HEK293 (cell line): ENCODE results near the gene SET.
A peak's percentile ranks its signal among the peaks of the same experiment; 100 is the strongest.

Experiments used
- EGR2 ChIP-seq: fragments of 450-650 bp; formaldehyde crosslinking; IDR thresholded peaks from 2 replicates; pipeline ENCODE4 v1.5.1; 2016; ENCODE audit warnings: low read depth, missing biosample characterization, missing genetic modification characterization
- IKZF3 ChIP-seq: fragments of 450-650 bp; IDR thresholded peaks from 2 replicates; pipeline ENCODE4 v1.5.0; 2018; ENCODE audit warnings: missing biosample characterization, mild to moderate bottlenecking, missing genetic modification characterization, moderate library complexity
- KLF9 ChIP-seq: fragments of 450-650 bp; formaldehyde crosslinking; IDR thresholded peaks from 2 replicates; pipeline ENCODE4 v1.5.1; 2016; ENCODE audit warnings: missing biosample characterization, missing genetic modification characterization, low read depth
- PRDM2 ChIP-seq: fragments of 450-650 bp; formaldehyde crosslinking; IDR thresholded peaks from 2 replicates; pipeline ENCODE4 v1.5.1; 2016; ENCODE audit warnings: missing biosample characterization, missing genetic modification characterization, borderline replicate concordance
- SP3 ChIP-seq: fragments of 450-650 bp; formaldehyde crosslinking; IDR thresholded peaks from 2 replicates; pipeline ENCODE4 v1.5.1; 2016; ENCODE audit warnings: missing biosample characterization, missing genetic modification characterization
- TSHZ1 ChIP-seq: fragments of 450-650 bp; formaldehyde crosslinking; IDR thresholded peaks from 2 replicates; pipeline ENCODE4 v1.5.1; 2016; ENCODE audit warnings: missing biosample characterization, missing genetic modification characterization, borderline replicate concordance
- YY2 ChIP-seq: fragments of 450-650 bp; formaldehyde crosslinking; IDR thresholded peaks from 2 replicates; pipeline ENCODE4 v1.5.1; 2016; ENCODE audit warnings: missing biosample characterization, missing genetic modification characterization
- ZNF138 ChIP-seq: fragments of 450-650 bp; formaldehyde crosslinking; IDR thresholded peaks from 2 replicates; pipeline ENCODE4 v1.5.1; 2016; ENCODE audit warnings: missing biosample characterization, missing genetic modification characterization, borderline replicate concordance
- ZNF223 ChIP-seq: fragments of 450-650 bp; formaldehyde crosslinking; IDR thresholded peaks from 2 replicates; pipeline ENCODE4 v1.5.1; 2016; ENCODE audit warnings: missing biosample characterization, missing genetic modification characterization
- ZNF274 ChIP-seq, 2 experiments: fragments of 200-500 bp in 1 of 2; fragments of 450-650 bp in 1 of 2; sonication (Bioruptor generic) in 1 of 2; formaldehyde crosslinking in 1 of 2; IDR thresholded peaks; 2 replicates each; pipeline versions ENCODE4 v1.5.1 to v1.6.1; 2014 to 2016; ENCODE audit warnings: borderline replicate concordance in 1 of 2, inconsistent platforms in 1 of 2, low read length in 1 of 2, missing biosample characterization in 1 of 2, missing genetic modification characterization in 1 of 2
- ZNF292 ChIP-seq: fragments of 450-650 bp; formaldehyde crosslinking; IDR thresholded peaks from 2 replicates; pipeline ENCODE4 v1.5.1; 2016; ENCODE audit warnings: low read depth, missing biosample characterization, missing genetic modification characterization, borderline replicate concordance
- ZNF341 ChIP-seq: fragments of 450-650 bp; formaldehyde crosslinking; IDR thresholded peaks from 2 replicates; pipeline ENCODE4; 2016; ENCODE audit warnings: low read depth, missing biosample characterization, missing genetic modification characterization
- ZNF544 ChIP-seq: fragments of 450-650 bp; formaldehyde crosslinking; IDR thresholded peaks from 2 replicates; pipeline ENCODE4 v1.5.0; 2017; ENCODE audit warnings: missing biosample characterization, missing genetic modification characterization
- ZNF548 ChIP-seq: fragments of 450-650 bp; formaldehyde crosslinking; IDR thresholded peaks from 2 replicates; pipeline ENCODE4 v1.5.1; 2016; ENCODE audit warnings: missing biosample characterization, missing genetic modification characterization
- ZNF549 ChIP-seq: fragments of 450-650 bp; IDR thresholded peaks from 2 replicates; pipeline ENCODE4 v1.5.1; 2018; ENCODE audit warnings: missing biosample characterization, missing genetic modification characterization, mild to moderate bottlenecking, inconsistent platforms, moderate library complexity
- ZNF610 ChIP-seq: fragments of 450-650 bp; formaldehyde crosslinking; IDR thresholded peaks from 2 replicates; pipeline ENCODE4 v1.5.1; 2016; ENCODE audit warnings: missing biosample characterization, missing genetic modification characterization, borderline replicate concordance
- ZNF654 ChIP-seq: fragments of 450-650 bp; formaldehyde crosslinking; IDR thresholded peaks from 2 replicates; pipeline ENCODE4 v1.5.1; 2016; ENCODE audit warnings: low read depth, missing biosample characterization, missing genetic modification characterization
- ZNF776 ChIP-seq: fragments of 450-650 bp; formaldehyde crosslinking; IDR thresholded peaks from 2 replicates; pipeline ENCODE4 v1.5.0; 2017; ENCODE audit warnings: missing biosample characterization, missing genetic modification characterization, borderline replicate concordance
- ZNF777 ChIP-seq: fragments of 450-650 bp; formaldehyde crosslinking; IDR thresholded peaks from 2 replicates; pipeline ENCODE4 v1.5.1; 2017; ENCODE audit warnings: missing biosample characterization, missing genetic modification characterization, borderline replicate concordance
- ZNF792 ChIP-seq: fragments of 450-650 bp; formaldehyde crosslinking; IDR thresholded peaks from 2 replicates; pipeline ENCODE4 v1.5.1; 2016; ENCODE audit warnings: missing biosample characterization, missing genetic modification characterization
- TF ChIP-seq, protein P1 (sequence below): fragments of 450-650 bp; formaldehyde crosslinking; IDR thresholded peaks from 2 replicates; pipeline ENCODE4 v1.5.1; 2016; ENCODE audit warnings: missing biosample characterization, missing genetic modification characterization
- TF ChIP-seq, protein P2 (sequence below): fragments of 450-650 bp; formaldehyde crosslinking; IDR thresholded peaks from 2 replicates; pipeline ENCODE4 v1.5.1; 2016; ENCODE audit warnings: missing biosample characterization, missing genetic modification characterization
- TF ChIP-seq, protein P3 (sequence below): fragments of 450-650 bp; formaldehyde crosslinking; IDR thresholded peaks from 2 replicates; pipeline ENCODE4 v1.5.1; 2016; ENCODE audit warnings: missing biosample characterization, missing genetic modification characterization

SET gene

GRCh38 chr9:128656416-128657343 is 32.3 kb upstream of the SET start, which contains the start of gene DYNC2I2 (continued):
- no peak for TF ChIP-seq TSHZ1 (tag by site-specific recombination)
- no peak for TF ChIP-seq ZNF544 (tag by site-specific recombination)
- no peak for TF ChIP-seq ZNF292 (tag by site-specific recombination)
- TF ChIP-seq ZNF274 (IDR thresholded peaks at IDR 0.05; ENCODE audit: low read length), result no peak
- TF ChIP-seq ZNF274 (tag by site-specific recombination; IDR thresholded peaks at IDR 0.05; ENCODE audit: borderline replicate concordance), result no peak
- TF ChIP-seq ZNF776 (tag by site-specific recombination), result no peak
- TF ChIP-seq ZNF548, result no peak
- TF ChIP-seq ZNF654 (tag by site-specific recombination), result no peak
- TF ChIP-seq EGR2 (tag by site-specific recombination), result peak; percentile 70; the same call in 1 of the 2 replicates
- TF ChIP-seq PRDM2 (tag by site-specific recombination), result no peak
- TF ChIP-seq IKZF3 (tag by site-specific recombination), result peak; percentile 90
- TF ChIP-seq KLF9 (tag by site-specific recombination), result peak; percentile 90
- TF ChIP-seq, protein P1, sequence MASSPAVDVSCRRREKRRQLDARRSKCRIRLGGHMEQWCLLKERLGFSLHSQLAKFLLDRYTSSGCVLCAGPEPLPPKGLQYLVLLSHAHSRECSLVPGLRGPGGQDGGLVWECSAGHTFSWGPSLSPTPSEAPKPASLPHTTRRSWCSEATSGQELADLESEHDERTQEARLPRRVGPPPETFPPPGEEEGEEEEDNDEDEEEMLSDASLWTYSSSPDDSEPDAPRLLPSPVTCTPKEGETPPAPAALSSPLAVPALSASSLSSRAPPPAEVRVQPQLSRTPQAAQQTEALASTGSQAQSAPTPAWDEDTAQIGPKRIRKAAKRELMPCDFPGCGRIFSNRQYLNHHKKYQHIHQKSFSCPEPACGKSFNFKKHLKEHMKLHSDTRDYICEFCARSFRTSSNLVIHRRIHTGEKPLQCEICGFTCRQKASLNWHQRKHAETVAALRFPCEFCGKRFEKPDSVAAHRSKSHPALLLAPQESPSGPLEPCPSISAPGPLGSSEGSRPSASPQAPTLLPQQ (tag by site-specific recombination), result peak; percentile 85; the same call in 1 of the 2 replicates
- TF ChIP-seq SP3 (tag by site-specific recombination), result peak; percentile 98
- peak; percentile 99 for TF ChIP-seq YY2 (tag by site-specific recombination)
- no peak for TF ChIP-seq ZNF777
- TF ChIP-seq ZNF341 (tag by site-specific recombination), result peak; percentile 74
- TF ChIP-seq ZNF138 (tag by site-specific recombination), result no peak
- TF ChIP-seq, protein P2, sequence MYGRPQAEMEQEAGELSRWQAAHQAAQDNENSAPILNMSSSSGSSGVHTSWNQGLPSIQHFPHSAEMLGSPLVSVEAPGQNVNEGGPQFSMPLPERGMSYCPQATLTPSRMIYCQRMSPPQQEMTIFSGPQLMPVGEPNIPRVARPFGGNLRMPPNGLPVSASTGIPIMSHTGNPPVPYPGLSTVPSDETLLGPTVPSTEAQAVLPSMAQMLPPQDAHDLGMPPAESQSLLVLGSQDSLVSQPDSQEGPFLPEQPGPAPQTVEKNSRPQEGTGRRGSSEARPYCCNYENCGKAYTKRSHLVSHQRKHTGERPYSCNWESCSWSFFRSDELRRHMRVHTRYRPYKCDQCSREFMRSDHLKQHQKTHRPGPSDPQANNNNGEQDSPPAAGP (tag by site-specific recombination), result peak; percentile 91
- peak; percentile 93 for TF ChIP-seq ZNF610
- TF ChIP-seq, protein P3, sequence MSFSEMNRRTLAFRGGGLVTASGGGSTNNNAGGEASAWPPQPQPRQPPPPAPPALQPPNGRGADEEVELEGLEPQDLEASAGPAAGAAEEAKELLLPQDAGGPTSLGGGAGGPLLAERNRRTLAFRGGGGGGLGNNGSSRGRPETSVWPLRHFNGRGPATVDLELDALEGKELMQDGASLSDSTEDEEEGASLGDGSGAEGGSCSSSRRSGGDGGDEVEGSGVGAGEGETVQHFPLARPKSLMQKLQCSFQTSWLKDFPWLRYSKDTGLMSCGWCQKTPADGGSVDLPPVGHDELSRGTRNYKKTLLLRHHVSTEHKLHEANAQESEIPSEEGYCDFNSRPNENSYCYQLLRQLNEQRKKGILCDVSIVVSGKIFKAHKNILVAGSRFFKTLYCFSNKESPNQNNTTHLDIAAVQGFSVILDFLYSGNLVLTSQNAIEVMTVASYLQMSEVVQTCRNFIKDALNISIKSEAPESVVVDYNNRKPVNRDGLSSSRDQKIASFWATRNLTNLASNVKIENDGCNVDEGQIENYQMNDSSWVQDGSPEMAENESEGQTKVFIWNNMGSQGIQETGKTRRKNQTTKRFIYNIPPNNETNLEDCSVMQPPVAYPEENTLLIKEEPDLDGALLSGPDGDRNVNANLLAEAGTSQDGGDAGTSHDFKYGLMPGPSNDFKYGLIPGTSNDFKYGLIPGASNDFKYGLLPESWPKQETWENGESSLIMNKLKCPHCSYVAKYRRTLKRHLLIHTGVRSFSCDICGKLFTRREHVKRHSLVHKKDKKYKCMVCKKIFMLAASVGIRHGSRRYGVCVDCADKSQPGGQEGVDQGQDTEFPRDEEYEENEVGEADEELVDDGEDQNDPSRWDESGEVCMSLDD (tag by site-specific recombination), result peak; percentile 91
- TF ChIP-seq ZNF223 (tag by site-specific recombination), result no peak
- 0 out of 2 replicates have a peak, but pooled peaks have one; percentile 52 for TF ChIP-seq ZNF792 (tag by site-specific recombination)
- no peak for TF ChIP-seq ZNF549
